ENCODE data around the gene LMAN2L.

Gene LMAN2L

GRCh38 chr2:96756788-96757476, 17.1 kb upstream of the LMAN2L start:
- Histone ChIP-seq H3K9me3 (ENCODE audit: low read depth, low read length) (no peaks in the 10 kb centered on the region), H3K36me3 (ENCODE audit: insufficient read depth, low read length) (no peaks in the 10 kb centered on the region), H3K4me3 (no peak overlapping the region), H3K27ac (no peak overlapping the region), H3K9ac (ENCODE audit: insufficient read length) (no peak overlapping the region)
- TF ChIP-seq FOXP2 (optimal IDR thresholded peaks at IDR 0.05; ENCODE audit: control extremely low read depth, extremely low read length, insufficient read depth): no peak
- no peak for TF ChIP-seq EZH2 (IDR thresholded peaks at IDR 0.05)
- no peak for TF ChIP-seq POLR2AphosphoS5 (IDR thresholded peaks at IDR 0.05; ENCODE audit: borderline replicate concordance, low read depth, low read length)
- no peak for DNase-seq (ENCODE audit: low read depth, low spot score)

GRCh38 chr2:96754317-96754716, 14.5 kb upstream of the LMAN2L start:
- no peak overlapping the region for H3K27ac ChIP-seq
- H3K9ac ChIP-seq (ENCODE audit: insufficient read length): no peak overlapping the region
- H3K36me3 ChIP-seq (ENCODE audit: insufficient read depth, low read length): no peaks in the 10 kb centered on the region
- no peak for TF ChIP-seq EZH2 (IDR thresholded peaks at IDR 0.05)
- TF ChIP-seq FOXP2 (optimal IDR thresholded peaks at IDR 0.05; ENCODE audit: control extremely low read depth, extremely low read length, insufficient read depth): no peak
- no peak for DNase-seq (ENCODE audit: low read depth, low spot score)
- no peaks in the 10 kb centered on the region for H3K9me3 ChIP-seq (ENCODE audit: low read depth, low read length)
- no peak overlapping the region for H3K4me3 ChIP-seq

- Histone ChIP-seq H3K27ac (no peak overlapping the region), H3K9ac (ENCODE audit: insufficient read length) (no peak overlapping the region), H3K36me3 (ENCODE audit: insufficient read depth, low read length) (no peaks in the 10 kb centered on the region), H3K9me3 (ENCODE audit: low read depth, low read length) (no peaks in the 10 kb centered on the region), H3K4me3 (no peak overlapping the region)
- no peak for DNase-seq (ENCODE audit: low read depth, low spot score)
- no peak for TF ChIP-seq EZH2 (IDR thresholded peaks at IDR 0.05)
- no peak for TF ChIP-seq POLR2AphosphoS5 (IDR thresholded peaks at IDR 0.05; ENCODE audit: borderline replicate concordance, low read depth, low read length)
- no peak for TF ChIP-seq FOXP2 (optimal IDR thresholded peaks at IDR 0.05; ENCODE audit: control extremely low read depth, extremely low read length, insufficient read depth)
These were observed 13.9 kb upstream of the LMAN2L start for GRCh38 chr2:96753661-96754282.

- Histone ChIP-seq H3K36me3 (ENCODE audit: insufficient read depth, low read length) (no peaks in the 10 kb centered on the region), H3K27ac (no peak overlapping the region), H3K4me3 (no peak overlapping the region), H3K9ac (ENCODE audit: insufficient read length) (no peak overlapping the region), H3K9me3 (ENCODE audit: low read depth, low read length) (no peaks in the 10 kb centered on the region)
- no peak for DNase-seq (ENCODE audit: low read depth, low spot score)
- TF ChIP-seq EZH2 (IDR thresholded peaks at IDR 0.05): no peak
- no peak for TF ChIP-seq POLR2AphosphoS5 (IDR thresholded peaks at IDR 0.05; ENCODE audit: borderline replicate concordance, low read depth, low read length)
- TF ChIP-seq FOXP2 (optimal IDR thresholded peaks at IDR 0.05; ENCODE audit: control extremely low read depth, extremely low read length, insufficient read depth): no peak
These were observed 11.9 kb upstream of the LMAN2L start for GRCh38 chr2:96751800-96752199.

- peak overlapping the region; percentile 16 for H3K9ac ChIP-seq (ENCODE audit: insufficient read length)
These were observed 7.3 kb upstream of the LMAN2L start for GRCh38 chr2:96747061-96747617.

GRCh38 chr2:96739076-96739632, 710 bp downstream of the LMAN2L start:
- Histone ChIP-seq H3K4me3 (peak overlapping the region; percentile 98), H3K9me3 (ENCODE audit: low read depth, low read length) (no peaks in the 10 kb centered on the region), H3K9ac (ENCODE audit: insufficient read length) (peak overlapping the region; percentile 83), H3K36me3 (ENCODE audit: insufficient read depth, low read length) (peaks cover 25% of the 10 kb centered on the region), H3K27ac (no peak overlapping the region)
- TF ChIP-seq EZH2 (IDR thresholded peaks at IDR 0.05) (no peak), POLR2AphosphoS5 (IDR thresholded peaks at IDR 0.05; ENCODE audit: borderline replicate concordance, low read depth, low read length) (no peak), FOXP2 (optimal IDR thresholded peaks at IDR 0.05; ENCODE audit: control extremely low read depth, extremely low read length, insufficient read depth) (no peak)
- no peak for DNase-seq (ENCODE audit: low read depth, low spot score)

More at GRCh38 chr2:96747061-96747617, 7.3 kb upstream of the LMAN2L start:
- TF ChIP-seq POLR2AphosphoS5 (IDR thresholded peaks at IDR 0.05; ENCODE audit: borderline replicate concordance, low read depth, low read length) (peak; percentile 29; the same call in 1 of the 2 replicates), EZH2 (IDR thresholded peaks at IDR 0.05) (no peak)
- DNase-seq (ENCODE audit: low read depth, low spot score): peak; percentile 80
- H3K4me3 ChIP-seq: peak overlapping the region; percentile 64
- no peaks in the 10 kb centered on the region for H3K36me3 ChIP-seq (ENCODE audit: insufficient read depth, low read length)
- H3K27ac ChIP-seq: peak overlapping the region; percentile 42; the same call in 1 of the 2 replicates
- no peaks in the 10 kb centered on the region for H3K9me3 ChIP-seq (ENCODE audit: low read depth, low read length)

GRCh38 chr2:96737831-96738230, 2.0 kb downstream of the LMAN2L start:
- Histone ChIP-seq H3K36me3 (ENCODE audit: insufficient read depth, low read length) (peaks cover 38% of the 10 kb centered on the region), H3K9me3 (ENCODE audit: low read depth, low read length) (no peaks in the 10 kb centered on the region), H3K9ac (ENCODE audit: insufficient read length) (no peak overlapping the region), H3K27ac (no peak overlapping the region), H3K4me3 (no peak overlapping the region)
- DNase-seq (ENCODE audit: low read depth, low spot score): no peak
- TF ChIP-seq EZH2 (IDR thresholded peaks at IDR 0.05) (no peak), POLR2AphosphoS5 (IDR thresholded peaks at IDR 0.05; ENCODE audit: borderline replicate concordance, low read depth, low read length) (no peak)

- Histone ChIP-seq H3K27ac (no peak overlapping the region), H3K9ac (ENCODE audit: insufficient read length) (no peak overlapping the region), H3K4me3 (no peak overlapping the region), H3K36me3 (ENCODE audit: insufficient read depth, low read length) (peaks cover 40% of the 10 kb centered on the region), H3K9me3 (ENCODE audit: low read depth, low read length) (no peaks in the 10 kb centered on the region)
- DNase-seq (ENCODE audit: low read depth, low spot score): no peak
- TF ChIP-seq EZH2 (IDR thresholded peaks at IDR 0.05) (no peak), FOXP2 (optimal IDR thresholded peaks at IDR 0.05; ENCODE audit: control extremely low read depth, extremely low read length, insufficient read depth) (no peak), POLR2AphosphoS5 (IDR thresholded peaks at IDR 0.05; ENCODE audit: borderline replicate concordance, low read depth, low read length) (no peak)
These were observed 2.6 kb downstream of the LMAN2L start for GRCh38 chr2:96737251-96737650.

All from SK-N-MC (cell line).